Activated CD4-positive, alpha-beta T cell treated with anti-CD3 and anti-CD28 coated beads, Interleukin-2, amount 50 U/mL, for 16 hours (primary cell): Measurements from ENCODE around the gene KIAA2012.

Experiments used
- DNase-seq: peaks from one replicate; pipeline ENCODE4 v3.0.0-alpha.2; 2020

Gene KIAA2012

GRCh38 chr2:202043475-202043874 is 29.6 kb upstream of the KIAA2012 start:
- DNase-seq = no peak

GRCh38 chr2:202044777-202045176 is 28.3 kb upstream of the KIAA2012 start:
- no peak for DNase-seq

GRCh38 chr2:202046572-202046971 is 26.5 kb upstream of the KIAA2012 start:
- DNase-seq = no peak

GRCh38 chr2:202049092-202049728 is 23.8 kb upstream of the KIAA2012 start:
- DNase-seq = no peak

- no peak for DNase-seq
These were observed 23.2 kb upstream of the KIAA2012 start for GRCh38 chr2:202049840-202050239.

GRCh38 chr2:202050652-202051051 is 22.4 kb upstream of the KIAA2012 start:
- no peak for DNase-seq

- DNase-seq = no peak
These were observed 21.4 kb upstream of the KIAA2012 start for GRCh38 chr2:202051499-202052161.

GRCh38 chr2:202052235-202052634 is 20.8 kb upstream of the KIAA2012 start:
- no peak for DNase-seq

- no peak for DNase-seq
These were observed 18.4 kb upstream of the KIAA2012 start for GRCh38 chr2:202054679-202055078.

- DNase-seq = no peak
These were observed 16.4 kb upstream of the KIAA2012 start for GRCh38 chr2:202056611-202057010.

- no peak for DNase-seq
These were observed 12.8 kb upstream of the KIAA2012 start for GRCh38 chr2:202060218-202060617.

- DNase-seq = no peak
These were observed 11.4 kb upstream of the KIAA2012 start for GRCh38 chr2:202061695-202062094.

GRCh38 chr2:202064171-202064880 is 8.7 kb upstream of the KIAA2012 start:
- DNase-seq = no peak

GRCh38 chr2:202064881-202065230 is 8.2 kb upstream of the KIAA2012 start:
- no peak for DNase-seq

GRCh38 chr2:202065876-202066275 is 7.2 kb upstream of the KIAA2012 start:
- DNase-seq = no peak

- DNase-seq = no peak
These were observed 6.2 kb upstream of the KIAA2012 start for GRCh38 chr2:202066875-202067274.

GRCh38 chr2:202067589-202067988 is 5.5 kb upstream of the KIAA2012 start:
- DNase-seq = no peak

- no peak for DNase-seq
These were observed 3.6 kb upstream of the KIAA2012 start for GRCh38 chr2:202069170-202070067.

GRCh38 chr2:202071107-202071506 is 1.9 kb upstream of the KIAA2012 start:
- DNase-seq = no peak

- DNase-seq = no peak
These were observed 829 bp upstream of the KIAA2012 start for GRCh38 chr2:202072226-202072625.

- no peak for DNase-seq
These were observed 1.3 kb downstream of the KIAA2012 start for GRCh38 chr2:202074324-202074723.

GRCh38 chr2:202079310-202079709 is 6.3 kb downstream of the KIAA2012 start:
- no peak for DNase-seq

- DNase-seq = no peak
These were observed 11.2 kb downstream of the KIAA2012 start for GRCh38 chr2:202084265-202084664.
